Body of pancreas (tissue), 4 donors: ENCODE results near the gene TLR2. TPM values are rescaled to one million over a fixed set of nuclear protein-coding genes. Genes with fewer than 3 reads are reported as not detected.

ENCODE experiments used
- ATAC-seq: fragments of 150-250 bp; one replicate; pipeline ENCODE4 v1.9.1; 2016
- DNase-seq, 4 donors: peaks; one replicate each; pipeline ENCODE4 v3.0.0-alpha.2; 2019
- H3K27ac ChIP-seq, 4 donors: fragments of 200-600 bp; sonication (generic); 1 replicate in 3 of 4; 2 replicates in 1 of 4; pipeline versions ENCODE4 v1.5.1 to v1.6.1; 2016 to 2019; ENCODE audit warnings: mild to moderate bottlenecking in 1 of 4, mixed read lengths in 1 of 4, moderate library complexity in 1 of 4
- H3K27me3 ChIP-seq, 2 donors: fragments of 200-600 bp; sonication (generic); one replicate each; pipeline ENCODE4 v1.6.0; 2016; ENCODE audit warnings: mild to moderate bottlenecking in 1 of 2
- H3K36me3 ChIP-seq, 2 donors: fragments of 200-600 bp; sonication (generic); replicated peaks in 1 of 2; 2 replicates each; pipeline ENCODE4 v1.5.1; 2016; ENCODE audit warnings: low read depth in 2 of 2; ENCODE audit not compliant: insufficient read depth in 1 of 2
- H3K4me1 ChIP-seq: fragments of 200-600 bp; sonication (generic); one replicate; pipeline ENCODE4 v1.6.0; 2016
- H3K4me3 ChIP-seq, 2 donors: fragments of 200-600 bp; sonication (generic); 1 replicate in 1 of 2; 2 replicates in 1 of 2; pipeline ENCODE4 v1.5.1; 2016 to 2019
- H3K9me3 ChIP-seq, 3 donors: fragments of 200-600 bp; sonication (generic); 1 replicate in 2 of 3; 2 replicates in 1 of 3; pipeline ENCODE4 v1.5.1; 2016
- CTCF ChIP-seq, 7 experiments: fragments of 450-650 bp in 4 of 7; fragments of 200-600 bp in 3 of 7; sonication (generic) in 3 of 7; IDR thresholded peaks; one replicate each; pipeline ENCODE4 v1.5.1; 2016 to 2019; ENCODE audit warnings: antibody characterized with exemption in 7 of 7
- POLR2A ChIP-seq, 3 donors: fragments of 450-650 bp; IDR thresholded peaks; one replicate each; pipeline ENCODE4 v1.6.1; 2016; ENCODE audit warnings: antibody characterized with exemption in 3 of 3, mild to moderate bottlenecking in 2 of 3
- WGBS, 2 donors: methylation state at CpG; one replicate each; pipeline ENCODE4 v1.1.5; 2017; 5-methylcytosine and 5-hydroxymethylcytosine counted together
- intact Hi-C: fragments of 100-400 bp; cut with DNase I; formaldehyde crosslinking; loops from one replicate; pipeline ENCODE4 v1.15.1; 2023
- total RNA-seq, 2 donors: library from RNA; depleted of rRNA; stranded (reverse); fragments of >200 nt; gene quantifications; one replicate each; pipeline ENCODE4 v1.1.0, GENCODE V29; 2016

Gene TLR2
- total RNA-seq, 2 donors from 2014 or later = 9.9 to 15.8 TPM

GRCh38 chr4:153710681-153711080 lies 26.6 kb downstream of the TLR2 start:
- Histone ChIP-seq H3K9me3 (no peaks in the 10 kb centered on the region), H3K27ac (no peak overlapping the region), H3K36me3 (no peaks in the 10 kb centered on the region), H3K27me3 (no peaks in the 10 kb centered on the region), H3K4me1 (no peaks in the 10 kb centered on the region), H3K4me3 (no peak overlapping the region)
- ATAC-seq (no peak), DNase-seq (no peak)
- intact Hi-C loops = no loop called here
- TF ChIP-seq POLR2A (IDR thresholded peaks at IDR 0.05) (no peak), CTCF (IDR thresholded peaks at IDR 0.05) (no peak)
- 90% methylated on average over 1 of the region's 1 CpG for WGBS, 2 donors

GRCh38 chr4:153713866-153714646 lies 30.0 kb downstream of the TLR2 start:
- H3K27me3 ChIP-seq = no peaks in the 10 kb centered on the region
- no peaks in the 10 kb centered on the region for H3K9me3 ChIP-seq
- WGBS, 2 donors = 65 to 73% methylated on average over 2 of the region's 2 CpGs
- no peaks in the 10 kb centered on the region for H3K36me3 ChIP-seq
- intact Hi-C loops = no loop called here
- TF ChIP-seq CTCF (IDR thresholded peaks at IDR 0.05) (no peak), POLR2A (IDR thresholded peaks at IDR 0.05) (no peak)
- no peaks in the 10 kb centered on the region for H3K4me1 ChIP-seq
- H3K4me3 ChIP-seq = no peak overlapping the region
- no peak overlapping the region for H3K27ac ChIP-seq
- DNase-seq (no peak), ATAC-seq (no peak)

GRCh38 chr4:153722036-153722435 lies 38.0 kb downstream of the TLR2 start:
- 52 to 68% methylated on average over 1 of the region's 1 CpG for WGBS, 2 donors
- Histone ChIP-seq H3K4me3 (no peak overlapping the region), H3K27ac (no peak overlapping the region), H3K9me3 (no peaks in the 10 kb centered on the region), H3K36me3 (no peaks in the 10 kb centered on the region), H3K27me3 (no peaks in the 10 kb centered on the region), H3K4me1 (no peaks in the 10 kb centered on the region)
- DNase-seq = no peak
- no peak for ATAC-seq
- intact Hi-C loops = no loop called here
- no peak for TF ChIP-seq POLR2A (IDR thresholded peaks at IDR 0.05)
- no peak for TF ChIP-seq CTCF (IDR thresholded peaks at IDR 0.05)

- intact Hi-C loops = no loop called here
- DNase-seq = no peak
- no peaks in the 10 kb centered on the region for H3K36me3 ChIP-seq
- no peaks in the 10 kb centered on the region for H3K9me3 ChIP-seq
- H3K27me3 ChIP-seq = no peaks in the 10 kb centered on the region
- no peak overlapping the region for H3K4me3 ChIP-seq
- 75 to 78% methylated on average over 5 of the region's 5 CpGs for WGBS, 2 donors
- ATAC-seq = no peak
- TF ChIP-seq CTCF (IDR thresholded peaks at IDR 0.05) (no peak), POLR2A (IDR thresholded peaks at IDR 0.05) (no peak)
- no peak overlapping the region for H3K27ac ChIP-seq
- H3K4me1 ChIP-seq = no peaks in the 10 kb centered on the region
These were observed 40.5 kb downstream of the TLR2 start for GRCh38 chr4:153724606-153725005.
